Cerebellar nuclear complex (tissue), 1 donor: ENCODE measurements around the gene SLC16A6.
"Not testable (repeated sequence)": the region's sequence is repeated elsewhere in the genome, so short reads cannot be mapped to it uniquely, and the experiment has no call there.

Experiments used
- DNase-seq, 2 experiments: peaks; one replicate each; lab custom pipeline; 2025; lab: John Stamatoyannopoulos, UW

Gene SLC16A6

DNA sequence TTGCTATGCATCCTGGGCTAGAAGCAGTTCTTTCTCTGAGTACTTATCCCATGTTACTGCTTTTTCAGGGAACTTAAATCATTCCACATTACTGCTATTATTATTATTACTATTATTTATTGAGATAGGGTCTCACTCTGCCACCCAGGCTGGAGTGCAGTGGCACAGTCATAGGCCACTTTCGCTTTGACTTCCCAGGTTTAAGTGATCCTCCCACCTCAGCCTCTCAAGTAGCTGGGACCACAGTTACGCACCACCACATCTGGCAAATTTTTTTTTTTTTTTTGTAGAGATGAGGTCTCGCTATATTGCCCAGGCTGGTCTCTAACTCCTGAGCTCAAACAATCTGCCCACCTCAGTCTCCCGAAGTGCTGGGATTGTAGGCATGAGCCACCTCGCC, 71.5 kb downstream of the SLC16A6 start:
- DNase-seq = not testable (repeated sequence)
